Common myeloid progenitor, CD34-positive (primary cell): ENCODE results near the gene OR2Y1.
"Not testable (repeated sequence)": the region's sequence is repeated elsewhere in the genome, so short reads cannot be mapped to it uniquely, and the experiment has no call there.

Experiments
- CTCF ChIA-PET: fragments of 350-600 bp; sonication (Branson Sonifier 250); formaldehyde crosslinking; loops from one replicate; lab custom pipeline; 2021; ENCODE audit warnings: antibody characterized with exemption; lab: Charles Lee
- POLR2A ChIA-PET: fragments of 350-600 bp; sonication (Branson Sonifier 250); formaldehyde crosslinking; loops from one replicate; lab custom pipeline; 2021; ENCODE audit warnings: antibody characterized with exemption; lab: Charles Lee
- DNase-seq, 3 donors: peaks; one replicate each; pipeline versions ENCODE4 v3.0.0 to v3.0.0-alpha.2; 2013
- H3K27ac ChIP-seq, 2 experiments: 1 replicate in 1 of 2; 2 replicates in 1 of 2; pipeline ENCODE4 v1.7.0; 2013; ENCODE audit warnings: inconsistent platforms in 2 of 2, low read length in 2 of 2, mild to moderate bottlenecking in 2 of 2, low read depth in 1 of 2, moderate library complexity in 1 of 2; ENCODE audit not compliant: severe bottlenecking in 2 of 2, insufficient read depth in 1 of 2, poor library complexity in 1 of 2
- H3K27me3 ChIP-seq, 5 experiments: replicated peaks in 2 of 5; 1 replicate in 3 of 5; 2 replicates in 2 of 5; pipeline versions ENCODE4 v1.6.1 to v1.7.0; 2013; ENCODE audit warnings: low read length in 4 of 5, mild to moderate bottlenecking in 2 of 5, moderate library complexity in 2 of 5, inconsistent platforms in 1 of 5; ENCODE audit not compliant: insufficient read depth in 5 of 5, control insufficient read depth in 4 of 5
- H3K36me3 ChIP-seq, 4 experiments: 1 replicate in 2 of 4; 2 replicates in 2 of 4; pipeline versions ENCODE4 v1.6.1 to v1.7.0; 2013; ENCODE audit warnings: low read length in 3 of 4, control low read depth in 1 of 4, mild to moderate bottlenecking in 1 of 4; ENCODE audit not compliant: control insufficient read depth in 4 of 4, insufficient read depth in 4 of 4
- H3K4me1 ChIP-seq, 4 experiments: 1 replicate in 3 of 4; 2 replicates in 1 of 4; pipeline versions ENCODE4 v1.6.1 to v1.7.1; 2013; ENCODE audit warnings: low read length in 3 of 4, mild to moderate bottlenecking in 3 of 4, control low read depth in 1 of 4, inconsistent platforms in 1 of 4, moderate library complexity in 1 of 4; ENCODE audit not compliant: control insufficient read depth in 4 of 4, insufficient read depth in 4 of 4; ENCODE audit errors: control extremely low read depth in 1 of 4
- H3K4me3 ChIP-seq, 7 experiments: 1 replicate in 4 of 7; 2 replicates in 3 of 7; pipeline versions ENCODE4 v1.5.1 to v1.7.0; 2013; ENCODE audit warnings: mild to moderate bottlenecking in 7 of 7, low read length in 6 of 7, moderate library complexity in 6 of 7, inconsistent platforms in 2 of 7, low read depth in 2 of 7, control low read depth in 1 of 7; ENCODE audit not compliant: insufficient read depth in 4 of 7, control insufficient read depth in 1 of 7; ENCODE audit errors: extremely low read depth in 1 of 7
- H3K9me3 ChIP-seq, 5 experiments: 1 replicate in 4 of 5; 2 replicates in 1 of 5; pipeline versions ENCODE4 v1.6.1 to v1.7.1; 2013; ENCODE audit warnings: low read length in 4 of 5, mild to moderate bottlenecking in 2 of 5, inconsistent platforms in 1 of 5, low read depth in 1 of 5, moderate library complexity in 1 of 5; ENCODE audit not compliant: control insufficient read depth in 4 of 5, insufficient read depth in 2 of 5; ENCODE audit errors: control extremely low read depth in 1 of 5
- WGBS: methylation state at CpG from one replicate; pipeline ENCODE4 v1.1.5; 2013; ENCODE audit not compliant: insufficient coverage; 5-methylcytosine and 5-hydroxymethylcytosine counted together

OR2Y1 gene

DNA sequence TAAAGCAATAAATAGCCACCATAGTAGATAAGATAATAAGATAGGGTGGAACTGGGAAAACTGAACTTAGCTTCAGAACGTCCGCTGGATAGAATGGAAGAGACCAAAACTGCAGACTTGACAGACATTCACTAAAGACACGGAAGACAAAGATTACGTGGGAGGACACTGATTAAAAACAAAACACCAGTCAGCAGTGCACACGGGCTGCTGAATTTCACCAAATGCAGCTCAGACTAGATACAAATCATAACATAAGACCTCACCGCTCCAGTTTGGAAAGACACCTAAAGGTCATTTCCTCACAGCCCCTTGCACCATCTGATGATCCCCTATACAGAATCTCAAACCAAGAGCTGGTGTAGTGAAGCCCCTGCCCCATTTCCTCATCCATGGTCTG, 2.9 kb upstream of the OR2Y1 start:
- ChIA-PET POLR2A (no interaction called here), CTCF (no interaction called here)
- Histone ChIP-seq H3K36me3 (no peaks in the 10 kb centered on the region), H3K4me1 (no peaks in the 10 kb centered on the region), H3K27ac (no peak overlapping the region), H3K27me3 (peaks cover 0 to 43% (median 9%) of the 10 kb centered on the region in 5 experiments), H3K4me3 (no peak overlapping the region), H3K9me3 (peaks cover 0 to 7% (median 0%) of the 10 kb centered on the region in 5 experiments)
- DNase-seq, result no peak
- WGBS, result 98% methylated on average over 5 of the region's 6 CpGs

DNA sequence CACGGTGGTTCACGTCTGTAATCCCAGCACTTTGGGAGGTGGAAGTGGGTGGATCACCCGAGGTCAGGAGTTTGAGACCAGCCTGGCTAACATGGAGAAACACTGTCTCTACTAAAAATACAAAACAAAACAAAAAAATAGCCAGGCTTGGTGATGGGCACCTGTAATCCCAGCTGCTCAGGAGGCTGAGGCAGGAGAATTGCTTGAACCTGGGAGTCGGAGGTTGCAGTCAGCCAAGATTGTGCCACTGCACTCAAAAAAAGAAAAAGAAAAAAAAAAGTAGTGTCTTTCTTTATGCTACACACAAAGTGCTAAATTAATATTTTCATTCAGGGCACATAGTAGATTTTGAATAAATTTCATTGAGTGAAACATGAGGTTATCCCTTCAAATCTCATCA, 1.1 kb upstream of the OR2Y1 start:
- DNase-seq, CTCF ChIA-PET, H3K9me3 ChIP-seq, H3K4me1 ChIP-seq, POLR2A ChIA-PET, H3K4me3 ChIP-seq, H3K27ac ChIP-seq, H3K36me3 ChIP-seq: not testable (repeated sequence)
- peaks cover 0 to 41% (median 7%) of the 10 kb centered on the region in 5 experiments for H3K27me3 ChIP-seq
- 88% methylated on average over 3 of the region's 4 CpGs for WGBS

DNA sequence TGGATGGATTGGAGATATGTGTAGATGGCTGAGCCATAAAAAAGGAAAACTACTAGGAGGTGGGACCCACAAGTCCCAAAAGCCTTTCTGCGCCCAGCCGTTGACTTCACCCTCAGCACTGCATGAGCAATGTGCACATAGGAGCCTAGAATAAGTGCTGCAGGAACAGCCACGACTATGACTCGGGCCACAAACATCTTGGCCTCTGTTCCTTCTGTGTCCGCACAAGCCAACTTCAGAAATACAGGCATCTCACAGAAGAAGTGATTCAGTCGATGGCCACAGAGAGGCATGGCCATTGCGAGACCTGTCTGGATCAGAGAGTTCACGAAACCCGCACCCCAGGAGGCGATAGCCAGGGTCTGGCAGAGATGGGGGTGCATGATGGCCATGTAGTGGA, 587 bp downstream of the OR2Y1 start:
- Histone ChIP-seq H3K27ac (no peak overlapping the region), H3K36me3 (no peaks in the 10 kb centered on the region), H3K4me1 (no peaks in the 10 kb centered on the region), H3K27me3 (peaks cover 0 to 34% (median 5%) of the 10 kb centered on the region in 5 experiments), H3K4me3 (no peak overlapping the region), H3K9me3 (peaks cover 0 to 6% (median 0%) of the 10 kb centered on the region in 5 experiments)
- POLR2A ChIA-PET, result no interaction called here
- CTCF ChIA-PET, result no interaction called here
- 100% methylated on average over 9 of the region's 10 CpGs for WGBS
- no peak for DNase-seq

DNA sequence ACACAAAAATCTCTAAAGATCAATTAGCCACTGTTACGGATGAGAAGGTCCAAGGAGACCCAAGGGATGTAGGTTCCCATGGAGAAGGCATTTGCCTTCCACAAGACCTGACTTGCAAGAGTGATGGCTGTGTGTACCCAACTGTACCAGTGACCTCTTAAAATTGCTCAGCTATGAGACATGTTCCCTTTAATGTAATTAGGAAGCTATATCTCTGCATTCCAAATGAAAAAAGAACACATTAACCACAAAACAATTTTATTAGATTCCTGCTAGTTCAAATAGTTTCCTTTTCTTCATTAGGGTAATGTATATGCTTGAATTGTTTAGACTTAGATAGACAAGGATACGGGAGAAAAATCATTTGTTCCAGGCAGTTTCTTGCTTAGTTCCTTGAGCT, 3.3 kb downstream of the OR2Y1 start:
- CTCF ChIA-PET, result interaction anchor here (1.3 kb wide), 1 partner anchor 18 kb away, joined by 3 read pairs; no protein-coding TSS in a partner anchor
- POLR2A ChIA-PET, result no interaction called here
- Histone ChIP-seq H3K36me3 (no peaks in the 10 kb centered on the region), H3K4me3 (no peak overlapping the region), H3K27me3 (peaks cover 0 to 17% (median 9%) of the 10 kb centered on the region in 5 experiments), H3K9me3 (peaks cover 0 to 3% (median 0%) of the 10 kb centered on the region in 5 experiments), H3K4me1 (no peaks in the 10 kb centered on the region), H3K27ac (no peak overlapping the region)
- 100% methylated on average over 1 of the region's 2 CpGs for WGBS
- no peak for DNase-seq

DNA sequence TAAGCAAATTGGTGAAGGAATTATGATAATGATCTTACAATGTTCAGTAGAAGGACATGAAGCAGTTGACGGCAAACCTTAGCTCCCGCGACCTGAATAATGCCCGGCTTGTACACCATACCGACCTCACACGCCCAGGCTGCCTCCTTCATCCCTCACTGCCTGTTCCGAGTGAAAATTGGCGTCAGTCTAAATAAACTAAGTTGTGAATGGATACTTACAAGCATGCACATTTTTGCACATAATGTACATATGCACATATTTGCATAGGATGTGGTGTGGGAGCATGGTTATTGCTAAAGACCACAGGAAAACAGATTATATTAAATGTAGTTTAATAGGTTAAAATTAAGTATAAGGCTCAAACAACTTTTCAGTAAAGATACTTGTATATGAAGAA, 14.9 kb downstream of the OR2Y1 start:
- ChIA-PET POLR2A (no interaction called here), CTCF (interaction anchor here (1.8 kb wide), 1 partner anchor 9 kb away, joined by 3 read pairs; no protein-coding TSS in a partner anchor)
- Histone ChIP-seq H3K4me1 (no peaks in the 10 kb centered on the region), H3K36me3 (no peaks in the 10 kb centered on the region), H3K27ac (no peak overlapping the region), H3K4me3 (no peak overlapping the region), H3K9me3 (peaks cover 0 to 2% (median 0%) of the 10 kb centered on the region in 5 experiments), H3K27me3 (peaks cover 0 to 5% (median 3%) of the 10 kb centered on the region in 5 experiments)
- no peak for DNase-seq
- 91% methylated on average over 4 of the region's 8 CpGs for WGBS

DNA sequence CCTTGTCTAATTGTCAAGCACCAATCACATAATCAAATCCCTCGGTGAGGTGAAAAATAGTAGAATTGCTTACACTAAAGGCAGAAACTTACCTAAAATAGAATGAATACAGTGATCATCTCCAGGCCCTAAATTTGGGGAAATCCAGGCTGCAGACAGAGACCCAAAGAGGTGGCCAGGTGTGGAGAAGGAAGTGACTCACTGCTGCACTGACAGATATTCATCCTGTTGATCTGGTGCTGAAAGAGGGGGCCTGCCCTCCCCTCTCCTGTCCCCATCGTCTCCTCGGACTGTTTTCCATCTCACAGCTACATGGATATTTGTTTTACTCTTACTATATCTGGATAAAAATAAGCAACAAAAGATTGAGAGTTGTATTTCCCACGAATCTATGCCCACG, 15.9 kb downstream of the OR2Y1 start:
- H3K4me1 ChIP-seq, result no peaks in the 10 kb centered on the region
- H3K27me3 ChIP-seq, result peaks cover 0 to 5% (median 3%) of the 10 kb centered on the region in 5 experiments
- ChIA-PET POLR2A (no interaction called here), CTCF (no interaction called here)
- H3K9me3 ChIP-seq, result peaks cover 0 to 2% (median 0%) of the 10 kb centered on the region in 5 experiments
- no CpG with 5 or more reads among the region's 5 CpGs for WGBS
- H3K27ac ChIP-seq, result no peak overlapping the region
- DNase-seq, result peak in 1 of 3 donors; percentile 0
- no peak overlapping the region for H3K4me3 ChIP-seq
- no peaks in the 10 kb centered on the region for H3K36me3 ChIP-seq

DNA sequence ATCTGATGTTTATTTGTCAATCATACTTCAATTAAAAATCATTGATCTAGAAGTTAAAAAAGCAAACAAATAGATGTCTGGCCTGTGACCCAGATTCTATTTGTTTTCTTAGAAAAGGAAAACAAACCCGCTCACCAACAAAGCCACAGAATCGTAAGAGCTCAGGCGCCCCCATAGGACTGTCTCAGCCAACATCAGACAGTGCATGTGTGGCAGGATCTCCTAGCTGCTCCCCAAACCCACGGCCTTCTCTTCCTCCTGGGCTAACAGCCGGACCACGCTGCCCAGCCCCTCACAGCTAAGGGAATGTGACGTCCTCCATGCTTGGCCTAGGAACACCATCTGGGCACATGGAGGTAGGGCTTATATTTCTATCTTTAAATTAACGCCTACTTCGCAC, 19.4 kb downstream of the OR2Y1 start:
- no peak overlapping the region for H3K27ac ChIP-seq
- no peak overlapping the region for H3K4me3 ChIP-seq
- H3K27me3 ChIP-seq, result peaks cover 0 to 18% (median 5%) of the 10 kb centered on the region in 5 experiments
- DNase-seq, result peak in 2 of 3 donors; percentile 11 to 18
- ChIA-PET POLR2A (no interaction called here), CTCF (no interaction called here)
- no peaks in the 10 kb centered on the region for H3K36me3 ChIP-seq
- no peaks in the 10 kb centered on the region for H3K9me3 ChIP-seq
- no peaks in the 10 kb centered on the region for H3K4me1 ChIP-seq
- 98% methylated on average over 6 of the region's 9 CpGs for WGBS
